Ectodermal cell (in vitro differentiated cells): ENCODE measurements around the gene PCDH10.
"Not testable (repeated sequence)": the region's sequence is repeated elsewhere in the genome, so short reads cannot be mapped to it uniquely, and the experiment has no call there.

Source experiments
- H3K27ac ChIP-seq: 2 replicates; pipeline ENCODE4 v1.7.0; 2013; ENCODE audit warnings: mild to moderate bottlenecking, low read depth, low read length; ENCODE audit not compliant: insufficient read depth, poor library complexity, severe bottlenecking
- H3K27me3 ChIP-seq: 2 replicates; pipeline ENCODE4 v1.7.0; 2013; ENCODE audit warnings: mild to moderate bottlenecking, low read length; ENCODE audit not compliant: insufficient read depth, control insufficient read depth, poor library complexity, severe bottlenecking
- H3K36me3 ChIP-seq: one replicate; pipeline ENCODE4 v1.7.0; 2013; ENCODE audit warnings: low read length; ENCODE audit not compliant: control insufficient read depth, insufficient read depth
- H3K4me1 ChIP-seq: one replicate; pipeline ENCODE4 v1.7.0; 2013; ENCODE audit warnings: low read length; ENCODE audit not compliant: control insufficient read depth, insufficient read depth
- H3K4me3 ChIP-seq: 2 replicates; pipeline ENCODE4 v1.7.0; 2013; ENCODE audit warnings: low read depth, low read length, control low read depth; ENCODE audit not compliant: insufficient read depth
- H3K9me3 ChIP-seq: 2 replicates; pipeline ENCODE4 v1.7.0; 2013; ENCODE audit warnings: mild to moderate bottlenecking, low read length, moderate library complexity; ENCODE audit not compliant: control insufficient read depth
- WGBS, 2 experiments: methylation state at CpG; one replicate each; pipeline ENCODE4 v1.1.7; 2013; ENCODE audit warnings: missing lambda C conversion rate in 2 of 2; 5-methylcytosine and 5-hydroxymethylcytosine counted together

PCDH10 gene

DNA sequence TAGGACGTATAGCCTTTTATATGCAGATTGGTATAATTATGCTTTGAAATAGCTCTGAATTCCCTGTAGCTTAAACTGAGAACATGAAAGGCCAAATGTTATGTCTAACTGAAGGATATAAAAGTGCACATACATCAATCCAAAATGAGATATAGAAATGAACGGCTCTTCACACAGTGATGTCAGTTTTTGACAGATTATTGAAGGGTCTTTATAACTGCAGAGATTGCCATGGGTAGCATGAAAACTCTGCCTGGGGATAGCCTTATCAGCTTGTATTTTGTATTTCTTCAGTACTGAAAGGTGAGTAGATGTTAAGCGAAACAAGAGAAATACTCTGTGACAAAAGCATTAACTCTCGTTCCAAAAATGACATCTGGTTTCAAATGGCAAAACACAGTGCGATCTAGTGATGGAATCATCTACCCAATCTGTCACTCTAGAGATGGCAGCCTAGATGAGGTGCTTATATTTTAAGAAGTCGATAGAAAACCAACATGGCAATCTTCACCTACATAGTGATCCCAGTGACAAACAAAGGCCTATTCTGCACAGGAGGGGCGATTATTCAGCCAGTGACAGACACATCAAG is 59.7 kb downstream of the PCDH10 start:
- H3K27ac ChIP-seq = no peak overlapping the region
- no peaks in the 10 kb centered on the region for H3K4me1 ChIP-seq
- 94 to 98% methylated on average over 7 of the region's 7 CpGs for WGBS, 2 experiments
- no peaks in the 10 kb centered on the region for H3K36me3 ChIP-seq
- H3K4me3 ChIP-seq = no peak overlapping the region
- no peaks in the 10 kb centered on the region for H3K27me3 ChIP-seq
- H3K9me3 ChIP-seq = no peaks in the 10 kb centered on the region

DNA sequence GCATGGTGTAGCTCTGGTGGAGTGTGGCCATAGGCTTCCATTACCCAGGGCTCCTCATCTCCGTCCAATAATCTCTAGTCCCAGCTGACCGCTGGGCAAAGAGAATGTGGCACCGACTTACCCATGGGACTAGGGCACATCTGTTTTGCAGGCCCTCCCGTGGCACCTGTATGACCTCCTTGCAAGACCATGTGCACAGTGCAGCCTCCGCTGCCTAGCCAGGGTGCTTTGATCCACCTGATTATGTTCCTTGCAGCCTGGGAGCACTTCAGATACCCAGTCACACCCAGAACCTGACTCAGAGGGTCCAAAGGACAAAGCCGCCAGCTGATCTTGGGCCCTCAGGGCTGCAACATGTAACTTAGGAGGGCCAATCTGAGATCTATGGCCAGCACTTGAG is 84.8 kb downstream of the PCDH10 start:
- Histone ChIP-seq H3K27me3 (no peaks in the 10 kb centered on the region), H3K36me3 (no peaks in the 10 kb centered on the region), H3K4me3 (no peak overlapping the region), H3K4me1 (no peaks in the 10 kb centered on the region), H3K27ac (no peak overlapping the region), H3K9me3 (no peaks in the 10 kb centered on the region)
- 94 to 97% methylated on average over 6 of the region's 6 CpGs for WGBS, 2 experiments

DNA sequence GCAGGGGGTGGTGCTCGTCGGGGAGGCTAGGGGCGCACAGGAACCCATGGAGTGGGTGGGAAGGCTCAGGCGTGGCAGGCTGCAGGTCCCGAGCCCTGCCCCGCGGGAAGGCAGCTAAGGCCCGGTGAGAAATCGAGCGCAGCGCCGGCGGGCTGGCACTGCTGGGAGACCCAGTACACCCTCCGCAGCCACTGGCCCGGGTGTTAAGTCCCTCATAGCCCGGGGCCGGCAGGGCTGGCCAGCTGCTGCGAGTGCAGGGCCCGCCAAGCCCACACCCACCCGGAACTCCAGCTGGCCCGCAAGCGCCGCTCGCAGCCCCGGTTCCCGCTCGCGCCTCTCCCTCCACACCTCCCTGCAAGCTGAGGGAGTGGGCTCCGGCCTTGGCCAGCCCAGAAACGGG is 91.4 kb downstream of the PCDH10 start:
- H3K36me3 ChIP-seq, H3K4me3 ChIP-seq, H3K27me3 ChIP-seq, H3K27ac ChIP-seq, H3K4me1 ChIP-seq, H3K9me3 ChIP-seq: not testable (repeated sequence)
- WGBS, 2 experiments = 96% methylated on average over 30 of the region's 30 CpGs
